ENCODE measurements around the gene TLCD3A.
"Not testable (repeated sequence)": the region's sequence is repeated elsewhere in the genome, so short reads cannot be mapped to it uniquely, and the experiment has no call there.

DNA sequence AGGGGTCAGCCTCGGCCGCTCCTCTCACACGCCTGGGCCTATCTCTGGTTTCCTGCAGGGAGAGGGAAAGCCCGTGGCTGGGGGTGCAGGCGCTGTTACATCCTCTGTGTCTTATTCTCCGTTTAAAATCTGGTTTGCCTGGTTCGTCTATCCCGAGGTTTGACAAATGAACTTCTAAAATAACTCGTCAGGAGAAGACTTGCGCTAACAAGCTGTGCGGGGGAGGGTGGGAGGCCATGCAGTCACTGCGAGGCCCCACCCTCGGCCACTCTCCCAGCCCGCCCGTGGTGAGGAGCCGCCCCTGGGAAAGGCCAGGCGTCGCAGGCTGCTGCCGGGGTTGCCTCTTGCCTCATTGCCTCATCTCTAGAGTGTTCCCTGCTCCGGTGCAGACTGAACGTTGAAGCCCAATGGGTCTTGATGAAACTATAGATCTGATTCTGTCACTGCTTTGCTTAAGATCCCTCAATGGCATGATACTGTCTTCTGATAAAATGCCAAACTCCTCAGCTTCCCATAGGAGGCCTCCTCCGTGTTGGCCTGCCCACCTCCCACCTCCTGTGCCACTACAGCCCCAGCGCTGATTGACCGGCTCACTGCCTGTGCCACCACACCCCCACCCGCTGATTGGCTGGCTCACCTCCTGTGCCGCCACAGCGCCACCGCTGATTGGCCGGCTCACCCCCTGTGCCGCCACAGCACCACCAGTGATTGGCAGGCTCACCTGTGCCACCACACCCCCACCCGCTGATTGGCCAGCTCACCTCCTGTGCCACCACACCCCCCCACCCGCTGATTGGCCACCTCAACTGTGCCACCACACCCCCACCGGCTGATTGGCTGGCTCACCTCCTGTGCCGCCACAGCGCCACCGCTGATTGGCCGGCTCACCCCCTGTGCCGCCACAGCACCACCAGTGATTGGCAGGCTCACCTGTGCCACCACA is 57.8 kb downstream of the TLCD3A start:
- TF ChIP-seq, protein P1, sequence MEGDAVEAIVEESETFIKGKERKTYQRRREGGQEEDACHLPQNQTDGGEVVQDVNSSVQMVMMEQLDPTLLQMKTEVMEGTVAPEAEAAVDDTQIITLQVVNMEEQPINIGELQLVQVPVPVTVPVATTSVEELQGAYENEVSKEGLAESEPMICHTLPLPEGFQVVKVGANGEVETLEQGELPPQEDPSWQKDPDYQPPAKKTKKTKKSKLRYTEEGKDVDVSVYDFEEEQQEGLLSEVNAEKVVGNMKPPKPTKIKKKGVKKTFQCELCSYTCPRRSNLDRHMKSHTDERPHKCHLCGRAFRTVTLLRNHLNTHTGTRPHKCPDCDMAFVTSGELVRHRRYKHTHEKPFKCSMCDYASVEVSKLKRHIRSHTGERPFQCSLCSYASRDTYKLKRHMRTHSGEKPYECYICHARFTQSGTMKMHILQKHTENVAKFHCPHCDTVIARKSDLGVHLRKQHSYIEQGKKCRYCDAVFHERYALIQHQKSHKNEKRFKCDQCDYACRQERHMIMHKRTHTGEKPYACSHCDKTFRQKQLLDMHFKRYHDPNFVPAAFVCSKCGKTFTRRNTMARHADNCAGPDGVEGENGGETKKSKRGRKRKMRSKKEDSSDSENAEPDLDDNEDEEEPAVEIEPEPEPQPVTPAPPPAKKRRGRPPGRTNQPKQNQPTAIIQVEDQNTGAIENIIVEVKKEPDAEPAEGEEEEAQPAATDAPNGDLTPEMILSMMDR (IDR thresholded peaks at IDR 0.05): not testable (repeated sequence)
- not testable (repeated sequence) for TF ChIP-seq ZNF416 (CRISPR knock-in tag; IDR thresholded peaks at IDR 0.05); CREM (CRISPR knock-in tag; IDR thresholded peaks at IDR 0.05); TEAD4 (CRISPR knock-in tag; IDR thresholded peaks at IDR 0.05); ELF4 (CRISPR knock-in tag; IDR thresholded peaks at IDR 0.05; ENCODE audit: low read depth); ATF1 (CRISPR knock-in tag; IDR thresholded peaks at IDR 0.05); NR3C1 (CRISPR knock-in tag; conservative IDR thresholded peaks at IDR 0.05; ENCODE audit: low read depth)
- TF ChIP-seq, protein P2, sequence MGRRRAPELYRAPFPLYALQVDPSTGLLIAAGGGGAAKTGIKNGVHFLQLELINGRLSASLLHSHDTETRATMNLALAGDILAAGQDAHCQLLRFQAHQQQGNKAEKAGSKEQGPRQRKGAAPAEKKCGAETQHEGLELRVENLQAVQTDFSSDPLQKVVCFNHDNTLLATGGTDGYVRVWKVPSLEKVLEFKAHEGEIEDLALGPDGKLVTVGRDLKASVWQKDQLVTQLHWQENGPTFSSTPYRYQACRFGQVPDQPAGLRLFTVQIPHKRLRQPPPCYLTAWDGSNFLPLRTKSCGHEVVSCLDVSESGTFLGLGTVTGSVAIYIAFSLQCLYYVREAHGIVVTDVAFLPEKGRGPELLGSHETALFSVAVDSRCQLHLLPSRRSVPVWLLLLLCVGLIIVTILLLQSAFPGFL (CRISPR knock-in tag; IDR thresholded peaks at IDR 0.05; ENCODE audit: borderline replicate concordance): not testable (repeated sequence)
- TF ChIP-seq, protein P3, sequence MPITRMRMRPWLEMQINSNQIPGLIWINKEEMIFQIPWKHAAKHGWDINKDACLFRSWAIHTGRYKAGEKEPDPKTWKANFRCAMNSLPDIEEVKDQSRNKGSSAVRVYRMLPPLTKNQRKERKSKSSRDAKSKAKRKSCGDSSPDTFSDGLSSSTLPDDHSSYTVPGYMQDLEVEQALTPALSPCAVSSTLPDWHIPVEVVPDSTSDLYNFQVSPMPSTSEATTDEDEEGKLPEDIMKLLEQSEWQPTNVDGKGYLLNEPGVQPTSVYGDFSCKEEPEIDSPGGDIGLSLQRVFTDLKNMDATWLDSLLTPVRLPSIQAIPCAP (CRISPR knock-in tag; IDR thresholded peaks at IDR 0.05): not testable (repeated sequence)
- TF ChIP-seq, protein P4, sequence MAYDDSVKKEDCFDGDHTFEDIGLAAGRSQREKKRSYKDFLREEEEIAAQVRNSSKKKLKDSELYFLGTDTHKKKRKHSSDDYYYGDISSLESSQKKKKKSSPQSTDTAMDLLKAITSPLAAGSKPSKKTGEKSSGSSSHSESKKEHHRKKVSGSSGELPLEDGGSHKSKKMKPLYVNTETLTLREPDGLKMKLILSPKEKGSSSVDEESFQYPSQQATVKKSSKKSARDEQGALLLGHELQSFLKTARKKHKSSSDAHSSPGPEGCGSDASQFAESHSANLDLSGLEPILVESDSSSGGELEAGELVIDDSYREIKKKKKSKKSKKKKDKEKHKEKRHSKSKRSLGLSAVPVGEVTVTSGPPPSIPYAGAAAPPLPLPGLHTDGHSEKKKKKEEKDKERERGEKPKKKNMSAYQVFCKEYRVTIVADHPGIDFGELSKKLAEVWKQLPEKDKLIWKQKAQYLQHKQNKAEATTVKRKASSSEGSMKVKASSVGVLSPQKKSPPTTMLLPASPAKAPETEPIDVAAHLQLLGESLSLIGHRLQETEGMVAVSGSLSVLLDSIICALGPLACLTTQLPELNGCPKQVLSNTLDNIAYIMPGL (CRISPR knock-in tag; IDR thresholded peaks at IDR 0.05): not testable (repeated sequence)
- TF ChIP-seq, protein P5, sequence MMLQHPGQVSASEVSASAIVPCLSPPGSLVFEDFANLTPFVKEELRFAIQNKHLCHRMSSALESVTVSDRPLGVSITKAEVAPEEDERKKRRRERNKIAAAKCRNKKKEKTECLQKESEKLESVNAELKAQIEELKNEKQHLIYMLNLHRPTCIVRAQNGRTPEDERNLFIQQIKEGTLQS (CRISPR knock-in tag; conservative IDR thresholded peaks at IDR 0.05): not testable (repeated sequence)
- TF ChIP-seq, protein P6, sequence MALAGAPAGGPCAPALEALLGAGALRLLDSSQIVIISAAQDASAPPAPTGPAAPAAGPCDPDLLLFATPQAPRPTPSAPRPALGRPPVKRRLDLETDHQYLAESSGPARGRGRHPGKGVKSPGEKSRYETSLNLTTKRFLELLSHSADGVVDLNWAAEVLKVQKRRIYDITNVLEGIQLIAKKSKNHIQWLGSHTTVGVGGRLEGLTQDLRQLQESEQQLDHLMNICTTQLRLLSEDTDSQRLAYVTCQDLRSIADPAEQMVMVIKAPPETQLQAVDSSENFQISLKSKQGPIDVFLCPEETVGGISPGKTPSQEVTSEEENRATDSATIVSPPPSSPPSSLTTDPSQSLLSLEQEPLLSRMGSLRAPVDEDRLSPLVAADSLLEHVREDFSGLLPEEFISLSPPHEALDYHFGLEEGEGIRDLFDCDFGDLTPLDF (CRISPR knock-in tag; IDR thresholded peaks at IDR 0.05): not testable (repeated sequence)
- TF ChIP-seq, protein P7, sequence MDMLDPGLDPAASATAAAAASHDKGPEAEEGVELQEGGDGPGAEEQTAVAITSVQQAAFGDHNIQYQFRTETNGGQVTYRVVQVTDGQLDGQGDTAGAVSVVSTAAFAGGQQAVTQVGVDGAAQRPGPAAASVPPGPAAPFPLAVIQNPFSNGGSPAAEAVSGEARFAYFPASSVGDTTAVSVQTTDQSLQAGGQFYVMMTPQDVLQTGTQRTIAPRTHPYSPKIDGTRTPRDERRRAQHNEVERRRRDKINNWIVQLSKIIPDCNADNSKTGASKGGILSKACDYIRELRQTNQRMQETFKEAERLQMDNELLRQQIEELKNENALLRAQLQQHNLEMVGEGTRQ (CRISPR knock-in tag; IDR thresholded peaks at IDR 0.05): not testable (repeated sequence)
- TF ChIP-seq, protein P8, sequence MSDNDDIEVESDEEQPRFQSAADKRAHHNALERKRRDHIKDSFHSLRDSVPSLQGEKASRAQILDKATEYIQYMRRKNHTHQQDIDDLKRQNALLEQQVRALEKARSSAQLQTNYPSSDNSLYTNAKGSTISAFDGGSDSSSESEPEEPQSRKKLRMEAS (CRISPR knock-in tag; IDR thresholded peaks at IDR 0.05): not testable (repeated sequence)

Data from WTC11 (cell line).